Sciatic nerve (tissue), 2 donors: ENCODE data around the gene MCU. TPM values are rescaled to one million over a fixed set of nuclear protein-coding genes. Genes with fewer than 3 reads are reported as not detected.

ENCODE experiments used
- ATAC-seq: fragments of 200-7000 bp; cut with Tn5 transposase; one replicate; pipeline ENCODE4 v1.9.1; 2020; ENCODE audit warnings: mild to moderate bottlenecking, moderate library complexity
- DNase-seq: peaks from one replicate; pipeline ENCODE4 v3.0.0-alpha.2; 2020; ENCODE audit warnings: low spot score
- intact Hi-C: fragments of 100-400 bp; cut with DNase I; formaldehyde crosslinking; loops from one replicate; pipeline ENCODE4 v1.14.2; 2022
- total RNA-seq: library from RNA; stranded (reverse); fragmentation: NEBNext Ultra II Directional; extraction: Animal tissue kit (Norgen Biotek cat#: 25700); gene quantifications from one replicate; pipeline ENCODE4 v1.2.1, GENCODE V29; 2021
- donor health status: DM: no; HTN: no; CAD: no.
- donor health status: DM: no; HTN: no; CAD: no.

The MCU gene
- total RNA-seq, 1 donor from 2014 or later, result 25.5 TPM

DNA sequence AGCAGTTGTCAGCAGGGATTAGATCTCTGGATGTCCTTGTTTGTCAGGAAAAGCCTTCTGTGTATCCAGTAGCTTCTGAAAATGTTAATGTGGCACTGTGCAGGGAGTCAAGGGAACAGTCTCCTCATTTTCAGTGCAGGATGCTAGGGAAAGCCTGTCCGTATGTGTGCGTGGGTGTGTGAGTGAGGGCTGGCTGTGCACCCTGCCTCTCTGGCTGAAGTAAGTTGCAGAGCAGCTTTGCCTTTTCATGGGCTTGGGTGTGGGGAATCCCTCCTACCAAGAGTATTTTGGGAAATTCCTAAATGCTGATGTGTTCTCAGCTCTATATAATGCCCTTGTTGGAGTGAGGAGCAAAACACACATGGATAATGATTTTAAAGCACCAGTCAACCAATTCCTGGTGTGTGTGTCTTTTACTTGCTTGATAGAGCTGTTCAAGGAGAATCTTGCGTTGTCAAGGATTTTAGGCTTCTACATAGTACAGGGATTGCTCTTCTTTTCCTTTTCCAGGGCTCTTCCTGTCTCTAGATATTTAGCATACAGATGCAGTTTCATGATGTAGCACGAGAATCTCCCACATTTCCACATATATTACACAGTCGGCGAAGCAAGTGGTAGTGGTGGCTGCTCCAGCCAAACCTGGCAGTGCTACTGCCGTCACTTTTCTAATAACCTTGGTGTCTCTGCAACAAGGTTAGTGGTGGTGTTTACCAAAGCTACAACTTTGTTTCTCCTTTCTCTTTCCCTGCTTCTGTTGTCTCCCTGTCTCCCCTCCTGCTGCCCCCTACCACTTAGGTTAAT, 92.8 kb downstream of the MCU start:
- intact Hi-C loops, result no loop called here
- DNase-seq (peak; percentile 73), ATAC-seq (peak; percentile 86)

DNA sequence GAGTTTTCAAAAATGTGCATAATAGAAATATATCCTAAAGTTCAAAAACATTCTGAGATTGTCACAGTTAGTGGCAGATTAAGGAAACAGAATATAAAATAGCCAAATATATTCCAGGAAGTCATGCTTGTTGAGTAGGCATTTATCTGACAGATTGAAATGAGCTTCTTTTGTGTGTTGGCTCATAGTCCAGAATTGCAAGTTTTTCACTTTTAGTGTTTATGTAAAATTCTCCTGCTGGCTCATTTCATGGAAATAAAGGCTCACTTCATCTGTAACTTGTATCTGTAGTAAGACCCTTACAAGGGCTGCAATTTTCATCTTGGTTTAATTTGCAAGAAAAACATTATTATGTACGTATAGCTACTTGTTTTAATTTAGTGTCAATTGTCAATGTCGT, 93.5 kb downstream of the MCU start:
- intact Hi-C loops, result no loop called here
- ATAC-seq (no peak), DNase-seq (no peak)

- intact Hi-C loops, result no loop called here
- ATAC-seq (no peak), DNase-seq (no peak)
Measured at GRCh38 chr10:72790216-72790990, 98.5 kb downstream of the MCU start.

GRCh38 chr10:72792288-72792687, 100.3 kb downstream of the MCU start:
- intact Hi-C loops, result no loop called here
- DNase-seq, result no peak
- no peak for ATAC-seq

DNA sequence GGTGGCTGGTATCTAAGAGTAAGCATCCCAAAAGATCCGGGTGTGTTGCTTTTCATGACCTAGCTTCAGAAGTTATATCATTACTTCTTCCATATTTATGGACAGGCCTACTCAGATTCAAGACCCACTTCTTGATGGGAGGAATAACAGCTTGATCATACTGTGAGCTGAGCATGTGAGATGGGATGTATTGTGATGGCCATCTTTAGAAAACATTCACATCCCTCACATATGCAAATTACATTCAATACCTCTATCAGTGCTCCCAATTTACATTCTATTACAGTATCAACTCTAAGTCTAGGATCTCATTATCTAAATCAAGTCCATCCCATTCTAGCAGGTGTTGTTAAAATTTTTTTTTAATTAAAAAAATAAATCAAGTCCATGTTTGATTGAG, 101.8 kb downstream of the MCU start:
- ATAC-seq (no peak), DNase-seq (no peak)
- intact Hi-C loops, result no loop called here

- no peak for DNase-seq
- ATAC-seq, result no peak
- intact Hi-C loops, result no loop called here
Measured at GRCh38 chr10:72794260-72794659, 102.3 kb downstream of the MCU start.

- no peak for DNase-seq
- intact Hi-C loops, result no loop called here
- ATAC-seq, result no peak
Measured at GRCh38 chr10:72796042-72796441, 104.1 kb downstream of the MCU start.

- ATAC-seq (no peak), DNase-seq (no peak)
- intact Hi-C loops, result no loop called here
Measured at GRCh38 chr10:72796538-72796937, 104.6 kb downstream of the MCU start.

GRCh38 chr10:72800000-72800740, 108.2 kb downstream of the MCU start:
- ATAC-seq (no peak), DNase-seq (no peak)
- intact Hi-C loops, result no loop called here

DNA sequence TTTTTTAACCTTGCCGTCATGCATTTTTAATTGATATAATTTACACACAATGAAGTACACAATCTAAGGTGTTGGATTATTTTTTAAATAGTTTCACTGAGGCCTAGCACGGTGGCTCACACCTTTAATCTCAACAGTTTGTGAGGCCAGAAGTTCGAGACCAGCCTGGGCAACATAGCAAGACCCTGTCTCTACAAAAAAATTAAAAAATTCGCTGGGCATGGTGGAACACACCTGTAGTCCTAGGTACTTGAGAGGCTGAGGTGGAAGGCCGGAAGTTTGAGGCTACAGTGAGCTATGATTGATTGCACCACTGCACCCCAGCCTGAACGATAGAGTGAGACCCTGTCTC, 108.8 kb downstream of the MCU start:
- ATAC-seq (no peak), DNase-seq (no peak)
- intact Hi-C loops, result no loop called here

DNA sequence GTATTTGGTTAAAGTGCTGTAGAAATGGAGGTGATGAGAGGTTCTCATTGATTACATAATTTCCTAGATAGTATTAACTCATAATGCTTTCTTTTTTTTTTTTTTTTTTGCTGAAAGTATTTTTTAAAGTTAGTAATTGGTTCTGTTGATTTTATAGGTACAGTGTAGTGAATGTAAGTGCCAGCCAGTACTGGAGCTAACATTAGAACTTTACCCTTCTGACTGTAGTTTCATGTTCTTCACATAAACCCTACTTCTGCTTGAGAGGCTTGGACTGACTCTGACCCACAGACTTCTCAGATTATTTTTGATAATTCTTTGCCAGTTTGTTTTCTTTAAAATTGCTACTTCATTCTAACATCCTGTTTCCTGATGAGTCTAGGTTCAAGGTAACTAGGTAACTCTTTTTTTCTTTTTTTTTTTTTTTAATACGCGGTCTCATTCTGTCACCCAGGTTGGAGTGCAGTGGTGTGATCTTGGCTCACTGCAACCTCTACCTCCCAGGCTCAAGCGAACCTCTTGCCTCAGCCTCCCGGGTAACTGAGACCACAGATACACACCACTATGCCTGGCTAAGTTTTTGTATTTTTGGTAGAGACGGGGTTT, 109.4 kb downstream of the MCU start:
- intact Hi-C loops, result no loop called here
- no peak for ATAC-seq

DNA sequence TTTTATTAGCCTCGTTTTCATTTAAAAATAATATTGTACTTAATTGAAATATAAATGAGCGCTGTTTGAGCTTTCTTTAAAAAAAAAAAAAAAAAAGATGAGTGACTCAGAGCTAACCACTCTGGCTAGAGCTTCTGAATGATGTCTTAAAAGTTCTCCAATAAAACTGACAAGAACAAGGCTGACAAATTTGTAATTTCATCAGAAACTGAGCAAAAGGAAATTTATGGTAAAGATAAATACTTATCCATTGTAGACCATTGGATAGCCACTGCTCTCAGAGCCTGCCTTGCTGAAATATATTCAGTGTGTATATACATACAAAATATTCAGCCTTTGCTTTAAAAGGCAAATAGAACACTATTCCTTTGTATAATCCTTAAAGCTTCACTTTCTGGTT, 110.4 kb downstream of the MCU start:
- intact Hi-C loops, result no loop called here
- peak; percentile 70 for ATAC-seq
- no peak for DNase-seq

More for the DNA sequence above, 109.4 kb downstream of the MCU start:
- DNase-seq, result no peak

DNA sequence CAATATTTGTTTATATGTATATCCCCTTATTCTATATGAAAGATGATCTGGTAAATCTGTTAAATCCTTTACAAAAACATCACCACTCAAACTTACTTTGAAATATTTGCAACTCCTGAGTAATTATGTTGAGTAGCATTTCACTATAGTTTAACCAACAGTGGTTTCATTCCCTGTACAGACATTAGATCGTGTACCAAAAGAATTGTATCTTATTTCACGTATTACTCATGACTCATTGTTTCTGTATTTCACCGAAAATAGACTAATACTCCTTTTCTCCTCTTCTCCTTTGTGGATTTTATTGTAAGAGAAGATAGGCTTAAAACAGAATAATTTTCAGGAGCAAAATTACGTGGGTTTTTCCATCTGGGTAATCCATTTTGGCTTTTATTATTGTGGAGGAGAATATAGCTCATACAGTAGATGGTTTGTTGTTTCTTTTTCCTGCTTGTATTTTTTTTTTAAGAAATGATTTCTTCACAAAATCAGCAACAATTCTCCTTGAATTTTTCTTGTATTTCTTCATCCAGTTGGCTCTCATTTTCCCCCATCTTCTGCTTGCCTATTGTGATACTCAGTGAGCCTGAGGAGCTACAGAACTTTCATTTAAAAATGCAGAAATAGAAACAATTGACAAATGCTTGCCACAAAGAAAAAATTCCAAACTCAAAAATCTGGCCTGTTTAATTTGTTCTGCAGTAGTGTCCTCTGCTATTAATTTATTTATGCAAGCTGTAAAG, 111.0 kb downstream of the MCU start:
- DNase-seq (no peak), ATAC-seq (peak; percentile 63)
- intact Hi-C loops, result no loop called here

- DNase-seq, result no peak
- intact Hi-C loops, result no loop called here
Measured at GRCh38 chr10:72808001-72808400, 116.1 kb downstream of the MCU start.

DNA sequence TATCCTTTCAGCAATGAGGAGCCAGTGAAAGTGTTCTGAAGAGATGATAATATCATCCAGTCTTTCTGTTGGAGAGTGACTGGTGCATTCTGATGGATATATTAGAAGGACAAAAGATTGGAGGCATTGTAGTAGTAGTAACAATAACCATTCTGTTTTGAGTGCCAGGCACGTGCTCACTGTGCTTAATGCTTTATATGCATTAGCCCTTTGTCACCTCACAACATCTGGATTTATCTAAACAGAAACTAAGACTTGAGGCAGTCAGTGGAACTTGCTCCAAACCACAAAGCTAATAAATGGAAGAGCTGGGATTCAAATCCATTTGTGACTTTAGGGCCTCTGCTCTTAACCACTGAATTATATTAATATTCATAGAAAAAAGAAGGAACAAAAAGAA, 117.1 kb downstream of the MCU start:
- intact Hi-C loops, result no loop called here
- ATAC-seq (no peak), DNase-seq (no peak)

More at GRCh38 chr10:72808001-72808400, 116.1 kb downstream of the MCU start:
- ATAC-seq, result no peak

GRCh38 chr10:72810976-72811375, 119.0 kb downstream of the MCU start:
- no peak for DNase-seq
- intact Hi-C loops, result no loop called here
- no peak for ATAC-seq

GRCh38 chr10:72812415-72812752, 120.4 kb downstream of the MCU start:
- ATAC-seq (no peak), DNase-seq (no peak)
- intact Hi-C loops, result no loop called here

- DNase-seq (no peak), ATAC-seq (no peak)
- intact Hi-C loops, result no loop called here
Measured at GRCh38 chr10:72812753-72813430, 120.9 kb downstream of the MCU start.
